SH-SY5Y (cell line): ENCODE measurements around the gene GGT6.

Source experiments
- GATA2 ChIP-seq: IDR thresholded peaks from 2 replicates; pipeline ENCODE4 v1.6.1; 2011; ENCODE audit warnings: mild to moderate bottlenecking, low read depth, low read length
- GATA3 ChIP-seq: IDR thresholded peaks from 2 replicates; pipeline ENCODE4 v1.6.1; 2011; ENCODE audit warnings: low read depth, mild to moderate bottlenecking, low read length, moderate library complexity

DNA sequence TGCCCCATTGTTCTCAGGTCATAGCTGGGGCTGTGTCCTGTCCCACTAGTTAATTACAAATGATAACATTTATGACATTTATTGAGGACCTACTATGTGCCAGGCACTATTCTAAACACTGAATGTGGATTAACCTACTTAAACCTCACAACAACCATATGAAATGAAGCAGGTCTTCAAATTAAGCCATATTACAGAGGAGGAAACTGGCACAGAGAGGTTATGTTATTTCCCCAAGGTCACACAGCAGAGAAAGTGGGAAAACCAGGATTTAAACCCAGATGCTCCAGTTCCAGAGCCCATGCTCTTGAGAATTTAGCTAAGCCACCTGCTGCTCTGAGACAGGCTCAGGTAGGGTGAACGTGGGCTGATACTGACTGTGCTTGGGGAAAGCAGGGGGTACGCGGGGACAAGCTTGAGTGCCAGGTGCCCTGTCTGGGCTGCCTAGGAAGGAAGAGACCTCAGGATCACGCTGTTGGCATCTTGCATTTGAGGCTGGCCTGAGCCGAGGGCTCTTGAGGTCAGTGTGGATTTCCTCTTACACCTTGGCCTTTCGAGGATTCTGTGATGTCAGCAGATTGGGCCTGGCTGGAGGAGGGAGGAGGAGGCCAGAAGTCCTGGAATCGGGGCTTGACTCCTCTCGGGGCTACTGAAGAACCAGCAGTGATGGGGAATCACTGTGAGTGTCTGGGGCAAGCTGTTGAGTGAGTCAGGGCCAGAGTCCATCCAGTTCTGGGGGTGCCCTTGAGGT, 52.8 kb downstream of the GGT6 start:
- no peak for TF ChIP-seq GATA3
- TF ChIP-seq GATA2: no peak
